ENCODE measurements around the gene CLEC11A.
"Not testable (repeated sequence)": the region's sequence is repeated elsewhere in the genome, so short reads cannot be mapped to it uniquely, and the experiment has no call there.

The CLEC11A gene

DNA sequence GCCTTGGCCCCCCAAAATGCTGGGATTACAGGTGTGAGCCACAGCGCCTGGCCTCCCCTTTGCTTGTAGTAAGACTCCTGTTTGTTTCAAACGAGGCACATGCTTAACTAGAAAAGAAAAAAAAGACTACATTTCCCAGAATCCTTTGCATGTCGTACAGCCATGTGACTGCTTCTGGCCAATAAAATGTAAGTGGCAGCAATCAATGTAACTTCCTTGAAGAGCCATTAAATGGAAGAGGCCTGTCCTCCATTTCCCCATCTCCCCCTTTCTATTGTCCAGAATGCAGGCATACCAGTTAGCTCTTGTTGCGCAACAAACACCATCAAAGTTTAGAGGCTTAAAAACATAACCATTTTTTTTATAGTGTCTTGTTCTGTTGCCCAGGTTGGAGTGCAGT, 36.7 kb downstream of the CLEC11A start:
- Histone ChIP-seq H3K79me2 (ENCODE audit: insufficient read depth, low read length) (no peaks in the 10 kb centered on the region), H3K27ac (ENCODE audit: low read length) (no peak overlapping the region), H3K27me3 (ENCODE audit: insufficient read depth, low read length, poor library complexity) (no peaks in the 10 kb centered on the region), H3K9ac (ENCODE audit: low read depth, low read length) (no peak overlapping the region), H3K36me3 (ENCODE audit: insufficient read depth, low read length) (no peaks in the 10 kb centered on the region), H2AFZ (ENCODE audit: low read depth, low read length) (no peak overlapping the region), H3K4me1 (ENCODE audit: insufficient read depth, low read length) (no peaks in the 10 kb centered on the region), H4K20me1 (ENCODE audit: insufficient read depth, low read length) (no peaks in the 10 kb centered on the region), H3K9me3 (ENCODE audit: insufficient read depth, low read length, severe bottlenecking) (no peaks in the 10 kb centered on the region), H3K4me2 (ENCODE audit: insufficient read depth, low read length) (no peak overlapping the region), H3K4me3 (ENCODE audit: low read depth in 1 of 2, low read length in 2 of 2) (no peak overlapping the region)
- ATAC-seq (ENCODE audit: insufficient read depth, low read depth) (peak; percentile 52; the same call in 1 of the 3 replicates), DNase-seq (no peak)
- no peak for TF ChIP-seq EZH2 (IDR thresholded peaks at IDR 0.05; ENCODE audit: borderline replicate concordance, low read depth, low read length, severe bottlenecking)
- TF ChIP-seq CTCF (IDR thresholded peaks at IDR 0.05; ENCODE audit: borderline replicate concordance, extremely low read depth, low read length, poor library complexity, severe bottlenecking) = no peak

DNA sequence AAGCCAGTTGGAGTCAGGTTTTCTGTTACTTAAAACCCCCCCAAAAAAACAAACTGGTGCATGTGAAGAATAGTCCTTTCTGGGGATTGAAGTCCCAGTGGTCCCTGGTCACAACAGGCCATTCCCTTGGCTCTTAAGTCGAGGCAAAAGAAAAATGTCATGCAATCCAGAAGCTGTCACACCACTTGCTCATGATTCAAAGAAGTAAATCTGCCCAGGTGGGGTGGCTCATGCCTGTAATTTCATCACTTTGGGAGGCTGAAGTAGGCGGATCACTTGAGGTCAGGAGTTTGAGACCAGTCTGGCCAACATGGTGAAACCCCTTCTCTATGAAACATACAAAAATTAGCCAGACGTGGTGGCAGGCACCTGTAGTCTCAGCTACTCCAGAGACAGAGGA, 38.3 kb downstream of the CLEC11A start:
- H3K4me1 ChIP-seq (ENCODE audit: insufficient read depth, low read length); H3K36me3 ChIP-seq (ENCODE audit: insufficient read depth, low read length); H3K79me2 ChIP-seq (ENCODE audit: insufficient read depth, low read length); H4K20me1 ChIP-seq (ENCODE audit: insufficient read depth, low read length); H3K4me3 ChIP-seq (ENCODE audit: low read depth in 1 of 2, low read length in 2 of 2); ATAC-seq (ENCODE audit: insufficient read depth, low read depth); H3K27me3 ChIP-seq (ENCODE audit: insufficient read depth, low read length, poor library complexity); DNase-seq; H3K4me2 ChIP-seq (ENCODE audit: insufficient read depth, low read length); H2AFZ ChIP-seq (ENCODE audit: low read depth, low read length); H3K27ac ChIP-seq (ENCODE audit: low read length); H3K9ac ChIP-seq (ENCODE audit: low read depth, low read length); H3K9me3 ChIP-seq (ENCODE audit: insufficient read depth, low read length, severe bottlenecking): not testable (repeated sequence)

DNA sequence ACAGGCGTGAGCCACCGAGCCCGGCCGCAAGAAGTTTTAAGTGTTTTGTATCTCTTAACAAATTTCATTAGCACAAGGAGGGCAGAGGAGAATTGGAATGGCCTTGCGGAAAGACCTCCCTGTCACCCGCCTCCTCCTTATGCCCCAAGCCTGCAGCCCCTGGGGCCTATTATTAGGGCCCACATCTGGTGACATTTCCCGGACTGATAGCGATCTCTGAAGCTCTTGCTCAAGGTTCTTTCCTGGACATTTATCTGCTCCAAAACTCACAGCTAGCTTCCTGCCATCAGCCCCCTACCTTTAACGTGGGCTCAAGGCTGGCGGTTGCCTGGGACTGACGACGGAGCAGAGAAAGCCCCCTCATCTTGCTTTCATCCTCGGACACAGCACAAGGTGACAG, 40.4 kb downstream of the CLEC11A start:
- not testable (repeated sequence) for H3K4me1 ChIP-seq (ENCODE audit: insufficient read depth, low read length); H4K20me1 ChIP-seq (ENCODE audit: insufficient read depth, low read length); H3K4me3 ChIP-seq (ENCODE audit: low read depth in 1 of 2, low read length in 2 of 2); H3K27ac ChIP-seq (ENCODE audit: low read length); H3K27me3 ChIP-seq (ENCODE audit: insufficient read depth, low read length, poor library complexity); H3K36me3 ChIP-seq (ENCODE audit: insufficient read depth, low read length); DNase-seq; H3K9me3 ChIP-seq (ENCODE audit: insufficient read depth, low read length, severe bottlenecking); H3K9ac ChIP-seq (ENCODE audit: low read depth, low read length); ATAC-seq (ENCODE audit: insufficient read depth, low read depth); H3K79me2 ChIP-seq (ENCODE audit: insufficient read depth, low read length); H2AFZ ChIP-seq (ENCODE audit: low read depth, low read length); H3K4me2 ChIP-seq (ENCODE audit: insufficient read depth, low read length)

- Histone ChIP-seq H3K36me3 (ENCODE audit: insufficient read depth, low read length) (no peaks in the 10 kb centered on the region), H3K4me2 (ENCODE audit: insufficient read depth, low read length) (no peak overlapping the region), H3K4me3 (ENCODE audit: low read depth in 1 of 2, low read length in 2 of 2) (no peak overlapping the region), H3K9me3 (ENCODE audit: insufficient read depth, low read length, severe bottlenecking) (no peaks in the 10 kb centered on the region), H3K9ac (ENCODE audit: low read depth, low read length) (no peak overlapping the region), H3K27ac (ENCODE audit: low read length) (no peak overlapping the region), H2AFZ (ENCODE audit: low read depth, low read length) (no peak overlapping the region), H3K4me1 (ENCODE audit: insufficient read depth, low read length) (no peaks in the 10 kb centered on the region), H4K20me1 (ENCODE audit: insufficient read depth, low read length) (no peaks in the 10 kb centered on the region), H3K79me2 (ENCODE audit: insufficient read depth, low read length) (no peaks in the 10 kb centered on the region), H3K27me3 (ENCODE audit: insufficient read depth, low read length, poor library complexity) (no peaks in the 10 kb centered on the region)
- ATAC-seq (ENCODE audit: insufficient read depth, low read depth) (no peak), DNase-seq (no peak)
- TF ChIP-seq EZH2 (IDR thresholded peaks at IDR 0.05; ENCODE audit: borderline replicate concordance, low read depth, low read length, severe bottlenecking) = no peak
- no peak for TF ChIP-seq CTCF (IDR thresholded peaks at IDR 0.05; ENCODE audit: borderline replicate concordance, extremely low read depth, low read length, poor library complexity, severe bottlenecking)
Observed at GRCh38 chr19:50764409-50764808, 41.2 kb downstream of the CLEC11A start.

DNA sequence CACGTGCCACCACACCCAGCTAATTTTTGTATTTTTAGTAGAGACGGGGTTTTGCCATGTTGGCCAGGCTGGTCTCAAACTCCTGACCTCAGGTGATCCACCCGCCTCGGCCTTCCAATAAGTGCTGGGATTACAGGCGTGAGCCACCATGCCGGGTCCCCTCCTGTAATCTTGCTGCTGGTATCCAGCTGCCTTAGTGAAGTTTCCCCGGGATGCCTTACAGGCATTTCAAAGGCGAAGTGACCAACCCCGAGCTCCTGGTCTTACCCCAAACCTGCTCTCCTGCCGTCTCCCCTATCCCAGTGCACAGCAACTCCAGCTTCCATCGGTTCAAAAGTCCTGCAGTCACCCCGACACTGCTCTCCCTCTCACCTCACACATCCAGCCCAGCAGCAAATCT, 43.6 kb downstream of the CLEC11A start:
- ATAC-seq (ENCODE audit: insufficient read depth, low read depth) = not testable (repeated sequence)

DNA sequence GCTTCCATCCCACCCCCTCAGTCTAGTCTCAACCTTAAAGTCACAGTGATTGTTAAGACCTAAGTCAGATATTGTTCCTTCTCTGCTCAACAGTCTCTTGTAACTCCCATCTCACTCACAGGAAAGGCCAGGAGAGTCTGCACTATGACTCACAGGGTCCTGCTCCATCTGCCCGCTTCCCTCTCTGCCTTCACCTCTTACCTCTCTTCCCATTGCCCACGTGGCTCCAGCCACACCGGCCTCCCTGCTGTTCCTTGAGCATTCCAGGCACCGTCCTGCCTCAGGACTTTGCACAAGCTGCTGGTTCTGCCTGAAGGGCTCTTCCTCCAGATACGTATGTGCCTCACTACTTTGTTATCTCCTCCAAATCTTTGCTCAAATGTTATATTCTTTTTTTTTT, 44.1 kb downstream of the CLEC11A start:
- not testable (repeated sequence) for H3K79me2 ChIP-seq (ENCODE audit: insufficient read depth, low read length); H3K36me3 ChIP-seq (ENCODE audit: insufficient read depth, low read length); H3K4me2 ChIP-seq (ENCODE audit: insufficient read depth, low read length); H4K20me1 ChIP-seq (ENCODE audit: insufficient read depth, low read length); H3K4me1 ChIP-seq (ENCODE audit: insufficient read depth, low read length); H3K27ac ChIP-seq (ENCODE audit: low read length); H3K9me3 ChIP-seq (ENCODE audit: insufficient read depth, low read length, severe bottlenecking); ATAC-seq (ENCODE audit: insufficient read depth, low read depth); H3K4me3 ChIP-seq (ENCODE audit: low read depth in 1 of 2, low read length in 2 of 2); H3K27me3 ChIP-seq (ENCODE audit: insufficient read depth, low read length, poor library complexity); H3K9ac ChIP-seq (ENCODE audit: low read depth, low read length); DNase-seq; H2AFZ ChIP-seq (ENCODE audit: low read depth, low read length)

More for the DNA sequence above, 43.6 kb downstream of the CLEC11A start:
- H3K27ac ChIP-seq (ENCODE audit: low read length); H3K4me2 ChIP-seq (ENCODE audit: insufficient read depth, low read length); H3K79me2 ChIP-seq (ENCODE audit: insufficient read depth, low read length); H3K4me1 ChIP-seq (ENCODE audit: insufficient read depth, low read length); H3K36me3 ChIP-seq (ENCODE audit: insufficient read depth, low read length); H3K27me3 ChIP-seq (ENCODE audit: insufficient read depth, low read length, poor library complexity); DNase-seq; H3K9ac ChIP-seq (ENCODE audit: low read depth, low read length); H2AFZ ChIP-seq (ENCODE audit: low read depth, low read length); H3K9me3 ChIP-seq (ENCODE audit: insufficient read depth, low read length, severe bottlenecking); H4K20me1 ChIP-seq (ENCODE audit: insufficient read depth, low read length); H3K4me3 ChIP-seq (ENCODE audit: low read depth in 1 of 2, low read length in 2 of 2): not testable (repeated sequence)
